ENCODE data around the gene SARDH. TPM values are rescaled to one million over a fixed set of nuclear protein-coding genes. Genes with fewer than 3 reads are reported as not detected.

The SARDH gene
- total RNA-seq, 4 donors from 2014 or later, result 0.34 to 0.88 (median 0.57) TPM; not detected in 1

GRCh38 chr9:133619791-133620190 lies 118.4 kb downstream of the SARDH start:
- no peak for TF ChIP-seq CTCF (IDR thresholded peaks at IDR 0.05; ENCODE audit: low read depth)

GRCh38 chr9:133618726-133619125 lies 119.4 kb downstream of the SARDH start:
- no peak for TF ChIP-seq CTCF (IDR thresholded peaks at IDR 0.05; ENCODE audit: low read depth)

GRCh38 chr9:133616643-133617405 lies 121.3 kb downstream of the SARDH start:
- no peak for TF ChIP-seq CTCF (IDR thresholded peaks at IDR 0.05; ENCODE audit: low read depth)

GRCh38 chr9:133615606-133616188 lies 122.5 kb downstream of the SARDH start:
- no peak for TF ChIP-seq CTCF (IDR thresholded peaks at IDR 0.05; ENCODE audit: low read depth)

GRCh38 chr9:133615186-133615585 lies 123.0 kb downstream of the SARDH start:
- TF ChIP-seq CTCF (IDR thresholded peaks at IDR 0.05; ENCODE audit: low read depth), result no peak

GRCh38 chr9:133614678-133615077 lies 123.5 kb downstream of the SARDH start:
- TF ChIP-seq CTCF (IDR thresholded peaks at IDR 0.05; ENCODE audit: low read depth), result no peak

GRCh38 chr9:133614056-133614455 lies 124.1 kb downstream of the SARDH start:
- no peak for TF ChIP-seq CTCF (IDR thresholded peaks at IDR 0.05; ENCODE audit: low read depth)

Other genes with a start within 250 kb of the SARDH start
- gene MYMK, start 213.4 kb downstream of the SARDH start, total RNA-seq, result not detected
- under 1 TPM; 0.34 to 0.75 (median 0.57) TPM for gene ADAMTSL2, start 203.6 kb downstream of the SARDH start, total RNA-seq
- not detected for gene FAM163B, start 129.0 kb downstream of the SARDH start, total RNA-seq
- gene DBH, start 102.0 kb downstream of the SARDH start, total RNA-seq, result not detected

Data from subcutaneous adipose tissue (tissue), 4 donors.